Progenitor cell of endocrine pancreas (in vitro differentiated cells): ENCODE results near the gene NR2F1-AS1. TPM values are rescaled to one million over a fixed set of nuclear protein-coding genes. Genes with fewer than 3 reads are reported as not detected.

Source experiments
- DNase-seq: peaks from one replicate; pipeline ENCODE4 v3.0.0; 2021; ENCODE audit warnings: low spot score; ENCODE audit not compliant: unreplicated experiment
- H3K27ac Mint-ChIP-seq: 2 replicates; pipeline ENCODE4 v1.8.0; 2021; ENCODE audit warnings: mild to moderate bottlenecking, moderate library complexity, mixed read lengths
- H3K27me3 Mint-ChIP-seq: 2 replicates; pipeline ENCODE4 v1.8.0; 2021; ENCODE audit warnings: mixed read lengths
- H3K36me3 Mint-ChIP-seq: 2 replicates; pipeline ENCODE4 v1.8.0; 2022; ENCODE audit warnings: mixed read lengths; ENCODE audit not compliant: insufficient read depth
- H3K4me1 Mint-ChIP-seq: 2 replicates; pipeline ENCODE4 v1.8.0; 2021; ENCODE audit warnings: low read depth, mixed read lengths
- H3K4me3 Mint-ChIP-seq: 2 replicates; pipeline ENCODE4 v1.8.0; 2021; ENCODE audit warnings: low read depth, mild to moderate bottlenecking, moderate library complexity, mixed read lengths
- H3K9me3 Mint-ChIP-seq: 2 replicates; pipeline ENCODE4 v1.8.0; 2021; ENCODE audit warnings: low read depth, mixed read lengths
- total RNA-seq: library from RNA; stranded (reverse); gene quantifications from 2 replicates; pipeline ENCODE4 v1.2.1, GENCODE V29; 2021
- TF ChIP-seq, protein P1 (sequence below): fragments of 200-600 bp; sonication (generic); IDR thresholded peaks from one replicate; pipeline ENCODE4 v1.5.0; 2021; ENCODE audit warnings: antibody characterized with exemption, mild to moderate bottlenecking; ENCODE audit not compliant: unreplicated experiment

The NR2F1-AS1 gene
- total RNA-seq, 1 donor from 2014 or later, result 6.3 TPM

DNA sequence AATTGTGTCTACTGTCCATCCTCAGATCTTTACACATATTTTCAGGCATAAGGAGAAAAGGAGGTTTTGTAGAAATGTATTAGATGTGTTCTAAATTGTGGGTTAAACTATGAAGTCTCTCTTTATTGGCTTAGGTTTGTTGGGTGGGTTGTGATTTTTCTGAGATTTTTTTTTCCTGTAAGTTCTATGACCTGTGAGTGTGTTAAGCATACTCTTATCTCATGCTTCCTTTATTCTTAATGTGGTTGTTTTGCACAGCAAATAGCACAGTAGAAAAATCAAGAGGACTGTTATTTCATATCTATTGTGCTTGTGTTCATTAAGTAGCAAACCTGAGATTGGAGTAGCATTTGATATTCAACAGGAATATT lies 25.3 kb upstream of the NR2F1-AS1 start:
- H3K4me1 Mint-ChIP-seq, result peaks cover 17% of the 10 kb centered on the region
- TF ChIP-seq, protein P1, sequence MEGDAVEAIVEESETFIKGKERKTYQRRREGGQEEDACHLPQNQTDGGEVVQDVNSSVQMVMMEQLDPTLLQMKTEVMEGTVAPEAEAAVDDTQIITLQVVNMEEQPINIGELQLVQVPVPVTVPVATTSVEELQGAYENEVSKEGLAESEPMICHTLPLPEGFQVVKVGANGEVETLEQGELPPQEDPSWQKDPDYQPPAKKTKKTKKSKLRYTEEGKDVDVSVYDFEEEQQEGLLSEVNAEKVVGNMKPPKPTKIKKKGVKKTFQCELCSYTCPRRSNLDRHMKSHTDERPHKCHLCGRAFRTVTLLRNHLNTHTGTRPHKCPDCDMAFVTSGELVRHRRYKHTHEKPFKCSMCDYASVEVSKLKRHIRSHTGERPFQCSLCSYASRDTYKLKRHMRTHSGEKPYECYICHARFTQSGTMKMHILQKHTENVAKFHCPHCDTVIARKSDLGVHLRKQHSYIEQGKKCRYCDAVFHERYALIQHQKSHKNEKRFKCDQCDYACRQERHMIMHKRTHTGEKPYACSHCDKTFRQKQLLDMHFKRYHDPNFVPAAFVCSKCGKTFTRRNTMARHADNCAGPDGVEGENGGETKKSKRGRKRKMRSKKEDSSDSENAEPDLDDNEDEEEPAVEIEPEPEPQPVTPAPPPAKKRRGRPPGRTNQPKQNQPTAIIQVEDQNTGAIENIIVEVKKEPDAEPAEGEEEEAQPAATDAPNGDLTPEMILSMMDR, result no peak

DNA sequence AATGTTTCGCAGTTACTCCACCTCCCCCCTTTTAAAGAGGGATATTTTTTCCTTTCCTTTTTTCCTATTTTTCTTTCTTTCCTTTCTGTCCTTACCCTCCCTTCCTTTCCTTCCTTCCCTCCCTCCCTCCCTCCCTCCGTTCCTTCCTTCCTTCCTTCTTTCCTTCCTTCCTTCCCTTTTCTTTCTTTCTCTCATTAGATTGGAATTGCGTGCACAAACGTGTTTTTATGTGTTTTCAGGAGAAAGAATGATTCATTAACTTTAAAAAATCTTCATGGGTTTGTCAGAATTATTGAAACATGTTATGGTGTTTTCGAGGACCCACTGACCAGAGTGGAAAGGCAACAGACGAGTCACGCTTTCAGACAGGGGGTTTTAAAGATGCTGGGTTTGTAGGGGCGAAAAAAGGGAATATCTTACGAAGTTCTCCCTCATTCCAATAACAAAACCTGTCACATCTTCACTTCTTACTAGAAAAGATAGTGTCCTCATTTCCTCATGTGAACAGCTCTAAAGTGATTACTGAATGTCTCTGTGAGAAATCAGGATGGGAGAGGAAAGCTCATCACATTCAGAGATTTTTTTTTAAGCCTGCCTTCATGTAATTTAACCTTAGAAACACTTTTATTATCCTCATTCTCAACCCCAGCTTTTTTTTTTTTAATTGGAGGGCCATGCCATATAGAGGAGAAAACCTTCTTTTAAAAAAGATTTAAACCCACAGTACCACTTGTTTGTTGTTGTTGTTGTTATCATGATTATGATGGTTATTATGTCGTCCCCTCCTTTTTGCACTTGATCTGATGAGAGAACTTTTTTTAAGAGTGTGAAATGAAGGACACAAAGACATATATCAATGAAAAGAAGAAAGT lies 23.9 kb upstream of the NR2F1-AS1 start:
- no peak for DNase-seq
- Mint-ChIP-seq H3K4me3 (peak overlapping the region; percentile 28), H3K27me3 (peaks cover 56% of the 10 kb centered on the region), H3K9me3 (no peaks in the 10 kb centered on the region), H3K4me1 (peaks cover 17% of the 10 kb centered on the region), H3K27ac (peak overlapping the region; percentile 69), H3K36me3 (no peaks in the 10 kb centered on the region)
- TF ChIP-seq, protein P1, result no peak

More for the DNA sequence above, 25.3 kb upstream of the NR2F1-AS1 start:
- Mint-ChIP-seq H3K4me3 (no peak overlapping the region), H3K9me3 (no peaks in the 10 kb centered on the region), H3K36me3 (no peaks in the 10 kb centered on the region), H3K27ac (peak overlapping the region; percentile 39), H3K27me3 (peaks cover 70% of the 10 kb centered on the region)
- no peak for DNase-seq

DNA sequence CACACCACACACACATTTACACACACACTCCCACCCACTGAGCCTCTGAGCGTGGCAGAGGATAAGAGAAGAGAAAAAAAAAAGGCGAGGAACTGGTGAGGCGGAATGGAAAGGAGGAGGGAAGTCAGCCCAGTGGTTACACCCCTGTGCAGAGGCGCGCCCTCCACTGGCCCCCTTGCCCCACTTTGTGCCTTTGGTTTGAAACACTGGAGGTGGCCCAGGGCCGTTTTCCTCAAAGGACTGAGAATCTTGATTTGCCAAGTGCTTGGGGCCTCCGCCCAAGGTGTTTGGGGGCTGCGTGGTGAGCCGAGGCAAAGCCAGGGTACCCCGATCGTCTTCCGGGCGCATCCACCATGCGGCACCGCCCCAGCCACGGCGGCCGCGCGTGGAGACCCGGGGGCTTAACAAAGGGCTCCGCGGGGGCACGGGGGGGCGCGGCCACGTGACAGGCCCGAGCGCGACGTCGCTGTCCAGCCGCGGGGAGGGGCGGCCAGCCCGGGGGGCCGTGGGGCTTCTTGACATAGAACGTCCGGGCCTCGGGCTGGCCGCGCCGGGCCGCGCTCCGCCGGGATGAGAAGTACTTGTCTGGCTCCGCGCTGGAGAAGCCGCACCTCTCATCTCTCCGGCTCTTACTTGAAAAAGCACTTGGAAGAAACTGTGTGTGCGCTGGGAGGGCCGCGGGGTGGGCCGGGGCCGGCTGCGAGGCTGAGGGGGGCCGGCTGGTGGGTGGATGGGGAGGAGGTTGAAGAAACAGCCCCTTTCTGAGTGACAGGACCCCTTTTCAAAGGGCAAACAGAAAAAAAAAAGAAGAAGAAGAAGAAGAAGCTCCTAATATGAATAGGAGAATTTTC lies 23.0 kb upstream of the NR2F1-AS1 start:
- Mint-ChIP-seq H3K4me1 (peaks cover 17% of the 10 kb centered on the region), H3K9me3 (no peaks in the 10 kb centered on the region), H3K27ac (peak overlapping the region; percentile 77), H3K27me3 (peaks cover 47% of the 10 kb centered on the region), H3K36me3 (no peaks in the 10 kb centered on the region), H3K4me3 (peak overlapping the region; percentile 9)
- TF ChIP-seq, protein P1, result no peak
- DNase-seq, result no peak

DNA sequence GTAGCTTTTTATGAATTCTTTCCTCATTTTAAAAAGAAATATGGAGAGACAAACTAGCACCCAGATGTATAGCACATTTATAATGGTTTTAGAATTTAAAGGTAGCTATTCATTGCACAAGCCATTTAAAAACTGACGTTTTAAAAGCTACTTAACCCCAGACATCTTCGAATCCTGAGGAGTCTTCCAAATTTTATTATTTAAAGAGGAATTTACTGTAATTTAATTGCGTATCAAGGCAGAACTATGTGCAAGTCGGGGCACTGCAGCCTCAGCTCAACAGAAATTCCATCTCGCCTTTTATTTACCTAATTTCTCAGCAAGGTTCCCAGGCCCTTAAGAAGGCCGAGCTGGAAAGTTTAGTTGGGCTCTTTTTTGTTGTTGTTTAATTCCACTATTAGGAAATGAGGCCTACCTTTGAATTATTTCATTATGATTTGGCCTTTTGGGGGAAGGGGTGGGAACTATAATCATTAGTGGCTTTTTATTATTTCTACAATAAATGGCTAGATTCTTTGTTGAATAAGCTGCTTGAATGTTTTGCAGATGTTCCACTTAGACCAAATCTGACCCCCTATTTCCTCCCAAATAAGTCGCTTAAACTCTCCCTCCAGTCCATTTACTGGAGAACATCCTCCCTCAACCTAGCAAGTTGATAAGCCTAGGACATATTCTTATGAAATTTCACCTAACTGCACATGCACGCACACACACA lies 22.2 kb upstream of the NR2F1-AS1 start:
- Mint-ChIP-seq H3K4me1 (peaks cover 17% of the 10 kb centered on the region), H3K4me3 (peak overlapping the region; percentile 9), H3K27me3 (peaks cover 40% of the 10 kb centered on the region), H3K27ac (peak overlapping the region; percentile 77), H3K9me3 (no peaks in the 10 kb centered on the region), H3K36me3 (no peaks in the 10 kb centered on the region)
- TF ChIP-seq, protein P1, result no peak
- DNase-seq, result no peak
